DND-41 (cell line): ENCODE data around the gene IQSEC1.
A peak's percentile ranks its signal among the peaks of the same experiment; 100 is the strongest.

Source experiments
- ATAC-seq: fragments of 200-7000 bp; cut with Tn5 transposase; 3 replicates; pipeline ENCODE4 v1.9.1; 2021; ENCODE audit warnings: low read depth; ENCODE audit not compliant: insufficient read depth
- DNase-seq: peaks from one replicate; pipeline ENCODE4 v3.0.0-alpha.2; 2020
- H2AFZ ChIP-seq: 2 replicates; pipeline ENCODE4 v1.6.0; 2012; ENCODE audit warnings: low read depth, low read length
- H3K27ac ChIP-seq: 2 replicates; pipeline ENCODE4 v1.5.1; 2012; ENCODE audit warnings: low read length, inconsistent platforms
- H3K27me3 ChIP-seq: fragments of 200-600 bp; sonication (generic); 2 replicates; pipeline ENCODE4 v1.6.0; 2012; ENCODE audit warnings: low read length, mild to moderate bottlenecking, inconsistent platforms; ENCODE audit not compliant: insufficient read depth, poor library complexity
- H3K36me3 ChIP-seq: 2 replicates; pipeline ENCODE4 v1.5.1; 2012; ENCODE audit warnings: low read length, inconsistent platforms; ENCODE audit not compliant: insufficient read depth
- H3K4me1 ChIP-seq: 2 replicates; pipeline ENCODE4 v1.5.1; 2012; ENCODE audit warnings: mild to moderate bottlenecking, low read length; ENCODE audit not compliant: insufficient read depth
- H3K4me2 ChIP-seq: 2 replicates; pipeline ENCODE4 v1.6.0; 2012; ENCODE audit warnings: mild to moderate bottlenecking, moderate library complexity, low read length, inconsistent platforms; ENCODE audit not compliant: insufficient read depth
- H3K4me3 ChIP-seq, 2 experiments: fragments of 200-600 bp in 1 of 2; shearing (Covaris generic) in 1 of 2; 2 replicates each; pipeline ENCODE4 v1.5.1; 2012 to 2016; ENCODE audit warnings: inconsistent platforms in 2 of 2, low read length in 2 of 2, mild to moderate bottlenecking in 2 of 2, low read depth in 1 of 2, moderate library complexity in 1 of 2
- H3K79me2 ChIP-seq: 2 replicates; pipeline ENCODE4 v1.6.0; 2012; ENCODE audit warnings: low read length, inconsistent platforms; ENCODE audit not compliant: insufficient read depth
- H3K9ac ChIP-seq: 2 replicates; pipeline ENCODE4 v1.6.0; 2012; ENCODE audit warnings: low read depth, mild to moderate bottlenecking, inconsistent platforms, low read length, moderate library complexity
- H3K9me3 ChIP-seq: 2 replicates; pipeline ENCODE4 v1.5.1; 2012; ENCODE audit warnings: low read length, moderate library complexity, mild to moderate bottlenecking, inconsistent platforms; ENCODE audit not compliant: insufficient read depth, severe bottlenecking
- H4K20me1 ChIP-seq: 2 replicates; pipeline ENCODE4 v1.6.0; 2012; ENCODE audit warnings: low read length; ENCODE audit not compliant: insufficient read depth
- EZH2 ChIP-seq: IDR thresholded peaks from 3 replicates; pipeline ENCODE4 v1.6.1; 2012; ENCODE audit warnings: borderline replicate concordance, low read depth, mild to moderate bottlenecking, moderate library complexity, low read length, inconsistent platforms; ENCODE audit not compliant: severe bottlenecking
- TF ChIP-seq, protein P1 (sequence below): IDR thresholded peaks from 2 replicates; pipeline ENCODE4 v1.5.1; 2012; ENCODE audit warnings: borderline replicate concordance, low read length, moderate library complexity, mild to moderate bottlenecking; ENCODE audit not compliant: poor library complexity, severe bottlenecking; ENCODE audit errors: extremely low read depth

The IQSEC1 gene

DNA sequence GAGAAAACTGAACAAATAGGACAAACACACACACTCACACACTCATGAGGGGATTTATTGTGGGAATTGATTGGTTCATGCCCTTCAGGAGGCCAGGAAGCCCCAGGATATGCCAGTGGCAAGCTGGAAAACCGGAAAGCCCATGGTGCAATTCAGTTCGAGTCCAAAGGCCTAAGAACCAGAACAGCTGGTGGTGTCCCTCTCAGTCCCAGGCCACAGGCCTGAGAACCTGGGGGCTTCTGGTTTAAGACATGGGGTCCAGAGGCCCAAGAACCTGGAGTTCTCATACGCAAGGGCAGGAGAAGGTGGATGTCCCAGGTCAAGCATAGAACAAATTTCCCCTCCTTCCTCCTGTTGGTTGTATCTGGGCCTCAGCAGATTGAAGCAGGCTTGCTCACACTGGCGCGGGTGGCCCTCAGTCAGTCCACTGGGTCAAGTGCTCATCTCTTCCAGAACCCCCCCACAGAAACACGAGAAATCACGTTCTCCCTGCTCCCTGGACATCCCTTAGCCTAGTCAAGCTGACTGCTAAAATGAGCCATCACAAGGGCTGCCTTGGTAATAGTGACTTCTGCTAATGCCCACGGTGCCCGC, 181.7 kb downstream of the IQSEC1 start:
- Histone ChIP-seq H2AFZ (peak overlapping the region; percentile 49), H3K27me3 (peaks cover 8% of the 10 kb centered on the region), H3K9ac (peak overlapping the region; percentile 9; the same call in 1 of the 2 replicates), H4K20me1 (no peaks in the 10 kb centered on the region), H3K27ac (no peak overlapping the region), H3K4me1 (peaks cover 5% of the 10 kb centered on the region), H3K36me3 (no peaks in the 10 kb centered on the region), H3K4me2 (peak overlapping the region; percentile 62), H3K9me3 (no peaks in the 10 kb centered on the region), H3K4me3 (peak overlapping the region in 1 of 2 experiments; percentile 35; a peak in 1 of 4 replicates), H3K79me2 (no peaks in the 10 kb centered on the region)
- no peak for DNase-seq
- TF ChIP-seq, protein P1, sequence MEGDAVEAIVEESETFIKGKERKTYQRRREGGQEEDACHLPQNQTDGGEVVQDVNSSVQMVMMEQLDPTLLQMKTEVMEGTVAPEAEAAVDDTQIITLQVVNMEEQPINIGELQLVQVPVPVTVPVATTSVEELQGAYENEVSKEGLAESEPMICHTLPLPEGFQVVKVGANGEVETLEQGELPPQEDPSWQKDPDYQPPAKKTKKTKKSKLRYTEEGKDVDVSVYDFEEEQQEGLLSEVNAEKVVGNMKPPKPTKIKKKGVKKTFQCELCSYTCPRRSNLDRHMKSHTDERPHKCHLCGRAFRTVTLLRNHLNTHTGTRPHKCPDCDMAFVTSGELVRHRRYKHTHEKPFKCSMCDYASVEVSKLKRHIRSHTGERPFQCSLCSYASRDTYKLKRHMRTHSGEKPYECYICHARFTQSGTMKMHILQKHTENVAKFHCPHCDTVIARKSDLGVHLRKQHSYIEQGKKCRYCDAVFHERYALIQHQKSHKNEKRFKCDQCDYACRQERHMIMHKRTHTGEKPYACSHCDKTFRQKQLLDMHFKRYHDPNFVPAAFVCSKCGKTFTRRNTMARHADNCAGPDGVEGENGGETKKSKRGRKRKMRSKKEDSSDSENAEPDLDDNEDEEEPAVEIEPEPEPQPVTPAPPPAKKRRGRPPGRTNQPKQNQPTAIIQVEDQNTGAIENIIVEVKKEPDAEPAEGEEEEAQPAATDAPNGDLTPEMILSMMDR = no peak
- TF ChIP-seq EZH2 = no peak
- no peak for ATAC-seq

DNA sequence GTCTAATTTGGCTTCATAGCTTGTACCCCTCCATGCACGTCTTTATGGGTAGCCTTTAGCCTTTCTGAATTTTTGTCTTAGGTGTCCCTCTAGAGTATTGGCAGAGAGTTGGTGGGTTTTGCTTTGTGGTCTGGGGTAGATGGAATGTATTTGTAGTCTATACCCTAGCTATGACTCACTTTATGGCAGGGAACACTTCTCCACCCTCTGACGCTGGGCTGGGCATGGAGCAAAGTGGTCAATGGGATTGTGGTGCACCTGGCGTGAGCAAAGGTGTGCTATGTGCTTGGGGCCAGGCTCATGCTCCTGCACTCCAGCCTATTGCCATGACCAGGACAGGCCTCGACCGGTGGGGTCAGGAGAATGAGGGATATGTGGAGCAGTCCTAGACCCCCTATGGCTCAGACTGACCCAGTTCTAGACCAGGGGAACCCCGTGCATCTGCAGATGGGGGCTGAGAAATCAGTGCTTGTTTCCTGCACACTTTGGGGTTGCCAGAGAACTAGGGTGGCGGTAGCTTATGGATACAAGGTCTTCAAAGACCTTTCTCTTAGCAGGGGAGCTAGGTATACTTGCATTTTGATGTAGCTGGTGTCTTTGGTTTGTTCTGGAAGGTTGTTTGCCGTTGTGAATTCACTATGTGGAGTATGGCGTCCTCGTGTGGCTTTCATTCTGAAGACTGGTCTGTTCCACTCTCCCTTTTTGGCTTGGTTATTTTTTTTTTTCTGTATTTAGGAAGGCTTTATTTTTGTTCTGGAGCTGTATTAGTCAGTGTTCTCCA, 182.4 kb downstream of the IQSEC1 start:
- H4K20me1 ChIP-seq = no peaks in the 10 kb centered on the region
- H3K9me3 ChIP-seq = no peaks in the 10 kb centered on the region
- no peak overlapping the region for H3K4me3 ChIP-seq
- H3K27ac ChIP-seq = no peak overlapping the region
- ATAC-seq (no peak), DNase-seq (no peak)
- H3K9ac ChIP-seq = no peak overlapping the region
- H3K36me3 ChIP-seq = no peaks in the 10 kb centered on the region
- H3K4me1 ChIP-seq = peaks cover 11% of the 10 kb centered on the region
- H2AFZ ChIP-seq = no peak overlapping the region
- H3K4me2 ChIP-seq = no peak overlapping the region
- H3K27me3 ChIP-seq = peaks cover 8% of the 10 kb centered on the region
- TF ChIP-seq EZH2 = no peak
- TF ChIP-seq, protein P1 = no peak
- H3K79me2 ChIP-seq = no peaks in the 10 kb centered on the region

DNA sequence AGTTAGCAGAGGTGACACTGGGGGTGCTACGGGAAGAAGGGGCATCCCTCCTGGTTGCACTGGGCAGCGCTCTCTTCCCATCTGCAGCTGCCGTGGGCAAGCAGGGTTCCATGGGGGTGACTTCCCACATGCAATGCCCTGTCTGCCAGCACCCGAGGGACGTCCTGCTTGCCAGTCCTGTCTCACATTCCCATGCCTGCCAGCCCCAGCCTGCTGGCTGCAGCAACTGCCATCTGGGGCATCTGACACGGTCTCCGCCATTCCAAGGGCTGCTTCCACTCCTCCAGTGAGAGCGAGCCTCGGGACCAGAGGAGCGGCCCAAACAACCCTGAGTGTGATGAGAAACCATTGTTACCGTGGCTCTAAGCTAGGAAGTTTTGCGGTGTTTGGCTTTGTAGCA, 186.5 kb downstream of the IQSEC1 start:
- Histone ChIP-seq H2AFZ (no peak overlapping the region), H3K79me2 (no peaks in the 10 kb centered on the region), H4K20me1 (no peaks in the 10 kb centered on the region), H3K4me1 (peaks cover 9% of the 10 kb centered on the region), H3K9ac (no peak overlapping the region), H3K27me3 (peaks cover 8% of the 10 kb centered on the region), H3K9me3 (no peaks in the 10 kb centered on the region), H3K27ac (no peak overlapping the region; the same call in 1 of the 2 replicates), H3K4me3 (no peak overlapping the region), H3K4me2 (no peak overlapping the region), H3K36me3 (no peaks in the 10 kb centered on the region)
- TF ChIP-seq, protein P1 = no peak
- no peak for TF ChIP-seq EZH2
- ATAC-seq = no peak
- no peak for DNase-seq
